T-helper 17 cell (primary cell): ENCODE data around the gene CHI3L2. TPM values are rescaled to one million over a fixed set of nuclear protein-coding genes. Genes with fewer than 3 reads are reported as not detected.

ENCODE experiments used
- ATAC-seq: fragments of 150-1000 bp; cut with Tn5 transposase; 2 replicates; pipeline ENCODE4 v1.10.0; 2021; ENCODE audit warnings: mild to moderate bottlenecking, moderate library complexity
- DNase-seq, 3 donors: peaks; one replicate each; pipeline versions ENCODE4 v3.0.0 to v3.0.0-alpha.2; 2020 to 2021
- H3K9me3 ChIP-seq: one replicate; pipeline ENCODE4 v1.7.0; 2013; ENCODE audit warnings: low read length, mild to moderate bottlenecking; ENCODE audit not compliant: control insufficient read depth, poor library complexity, severe bottlenecking
- H3K27ac Mint-ChIP-seq: one replicate; pipeline ENCODE4 v1.8.0; 2022; ENCODE audit warnings: mild to moderate bottlenecking, moderate library complexity, mixed read lengths
- H3K27me3 Mint-ChIP-seq: one replicate; pipeline ENCODE4 v1.8.0; 2022; ENCODE audit warnings: mixed read lengths
- H3K36me3 Mint-ChIP-seq: one replicate; pipeline ENCODE4 v1.8.0; 2022; ENCODE audit warnings: low read depth, mixed read lengths
- H3K4me1 Mint-ChIP-seq: one replicate; pipeline ENCODE4 v1.8.0; 2022; ENCODE audit warnings: mild to moderate bottlenecking, mixed read lengths
- H3K4me3 Mint-ChIP-seq: one replicate; pipeline ENCODE4 v1.8.0; 2022; ENCODE audit warnings: mild to moderate bottlenecking, moderate library complexity, mixed read lengths
- total RNA-seq, 4 donors: library from RNA in 2 of 4; stranded (reverse) in 2 of 4; gene quantifications; one replicate each; pipeline ENCODE4 v1.2.3 and lab custom pipeline; 2022 to 2026

Gene CHI3L2
- total RNA-seq, 2 donors from 2014 or later = 8.1 to 9.1 TPM

- DNase-seq (no peak), ATAC-seq (no peak)
- H3K27me3 Mint-ChIP-seq = peaks cover 32% of the 10 kb centered on the region
Measured at GRCh38 chr1:111267801-111268508, 40.4 kb downstream of the CHI3L2 start.

GRCh38 chr1:111269825-111270406 is 42.4 kb downstream of the CHI3L2 start:
- DNase-seq = no peak
- no peaks in the 10 kb centered on the region for H3K9me3 ChIP-seq
- Mint-ChIP-seq H3K4me1 (peaks cover 17% of the 10 kb centered on the region), H3K36me3 (peaks cover 2% of the 10 kb centered on the region), H3K4me3 (no peak overlapping the region), H3K27me3 (peaks cover 32% of the 10 kb centered on the region), H3K27ac (no peak overlapping the region)
- no peak for ATAC-seq

More at GRCh38 chr1:111267801-111268508, 40.4 kb downstream of the CHI3L2 start:
- Mint-ChIP-seq H3K36me3 (peaks cover 2% of the 10 kb centered on the region), H3K4me1 (peaks cover 11% of the 10 kb centered on the region), H3K27ac (no peak overlapping the region), H3K4me3 (no peak overlapping the region)
- no peaks in the 10 kb centered on the region for H3K9me3 ChIP-seq

- H3K27me3 Mint-ChIP-seq = peaks cover 32% of the 10 kb centered on the region
- DNase-seq = no peak
- H3K27ac Mint-ChIP-seq = no peak overlapping the region
Measured at GRCh38 chr1:111270771-111271463, 43.4 kb downstream of the CHI3L2 start.

GRCh38 chr1:111271464-111271801 is 43.9 kb downstream of the CHI3L2 start:
- peak overlapping the region; percentile 22 for H3K4me3 Mint-ChIP-seq
- no peaks in the 10 kb centered on the region for H3K9me3 ChIP-seq
- H3K27ac Mint-ChIP-seq = no peak overlapping the region
- peaks cover 4% of the 10 kb centered on the region for H3K36me3 Mint-ChIP-seq
- H3K4me1 Mint-ChIP-seq = peaks cover 23% of the 10 kb centered on the region
- DNase-seq (no peak), ATAC-seq (no peak)
- H3K27me3 Mint-ChIP-seq = peaks cover 32% of the 10 kb centered on the region

More at GRCh38 chr1:111270771-111271463, 43.4 kb downstream of the CHI3L2 start:
- peak overlapping the region; percentile 7 for H3K4me3 Mint-ChIP-seq
- no peaks in the 10 kb centered on the region for H3K9me3 ChIP-seq
- peaks cover 4% of the 10 kb centered on the region for H3K36me3 Mint-ChIP-seq
- peaks cover 23% of the 10 kb centered on the region for H3K4me1 Mint-ChIP-seq
- ATAC-seq = no peak

DNA sequence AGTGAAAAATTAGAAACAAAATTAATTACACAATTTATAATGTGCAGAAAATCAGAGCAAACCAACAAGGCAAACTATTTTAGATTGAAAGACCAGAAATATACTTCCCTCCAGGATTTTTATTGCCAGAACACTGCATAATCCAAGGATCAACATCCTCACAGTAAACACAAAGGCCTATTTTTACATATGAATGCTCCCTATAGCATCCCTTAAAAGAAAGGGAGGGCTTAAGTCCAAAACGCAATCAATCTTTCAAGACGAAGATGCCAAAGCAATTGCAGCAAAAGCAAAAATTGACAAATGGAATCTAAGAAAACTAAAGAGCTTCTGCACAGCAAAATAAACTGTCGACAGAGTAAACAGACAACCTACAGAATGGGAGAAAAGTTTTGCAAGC is 44.6 kb downstream of the CHI3L2 start:
- Mint-ChIP-seq H3K4me1 (peaks cover 23% of the 10 kb centered on the region), H3K27me3 (peaks cover 32% of the 10 kb centered on the region), H3K27ac (no peak overlapping the region), H3K36me3 (peaks cover 4% of the 10 kb centered on the region), H3K4me3 (no peak overlapping the region)
- ATAC-seq (no peak), DNase-seq (no peak)
- no peaks in the 10 kb centered on the region for H3K9me3 ChIP-seq

DNA sequence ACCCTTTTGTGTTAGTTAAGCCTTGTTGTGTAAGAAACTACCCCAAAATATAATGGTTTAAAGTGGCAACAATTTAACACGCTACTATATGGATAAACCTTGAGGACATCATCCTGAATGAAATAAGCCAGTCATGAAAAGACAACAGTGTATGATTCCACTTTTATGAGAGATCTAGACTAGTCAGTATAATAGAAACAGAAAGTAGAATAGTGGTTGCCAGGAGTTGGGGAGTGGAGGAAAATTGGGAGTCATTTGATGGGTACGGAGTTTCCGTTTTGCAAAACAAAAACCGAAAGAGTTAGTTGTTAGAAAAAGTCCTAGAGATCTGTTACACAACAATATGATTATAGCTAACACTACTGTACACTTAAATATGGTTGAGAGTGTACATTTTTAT is 47.1 kb downstream of the CHI3L2 start:
- ATAC-seq = no peak
- H3K4me1 Mint-ChIP-seq = peaks cover 23% of the 10 kb centered on the region
- DNase-seq = no peak
- H3K27me3 Mint-ChIP-seq = peaks cover 28% of the 10 kb centered on the region
- H3K4me3 Mint-ChIP-seq = peak overlapping the region; percentile 39
- peaks cover 4% of the 10 kb centered on the region for H3K36me3 Mint-ChIP-seq
- H3K27ac Mint-ChIP-seq = peak overlapping the region; percentile 2
- H3K9me3 ChIP-seq = no peaks in the 10 kb centered on the region

GRCh38 chr1:111275079-111275478 is 47.6 kb downstream of the CHI3L2 start:
- no peak overlapping the region for H3K4me3 Mint-ChIP-seq
- H3K4me1 Mint-ChIP-seq = peaks cover 23% of the 10 kb centered on the region
- no peaks in the 10 kb centered on the region for H3K9me3 ChIP-seq
- ATAC-seq = no peak
- peak overlapping the region; percentile 2 for H3K27ac Mint-ChIP-seq
- H3K36me3 Mint-ChIP-seq = peaks cover 4% of the 10 kb centered on the region
- peaks cover 25% of the 10 kb centered on the region for H3K27me3 Mint-ChIP-seq
- no peak for DNase-seq

DNA sequence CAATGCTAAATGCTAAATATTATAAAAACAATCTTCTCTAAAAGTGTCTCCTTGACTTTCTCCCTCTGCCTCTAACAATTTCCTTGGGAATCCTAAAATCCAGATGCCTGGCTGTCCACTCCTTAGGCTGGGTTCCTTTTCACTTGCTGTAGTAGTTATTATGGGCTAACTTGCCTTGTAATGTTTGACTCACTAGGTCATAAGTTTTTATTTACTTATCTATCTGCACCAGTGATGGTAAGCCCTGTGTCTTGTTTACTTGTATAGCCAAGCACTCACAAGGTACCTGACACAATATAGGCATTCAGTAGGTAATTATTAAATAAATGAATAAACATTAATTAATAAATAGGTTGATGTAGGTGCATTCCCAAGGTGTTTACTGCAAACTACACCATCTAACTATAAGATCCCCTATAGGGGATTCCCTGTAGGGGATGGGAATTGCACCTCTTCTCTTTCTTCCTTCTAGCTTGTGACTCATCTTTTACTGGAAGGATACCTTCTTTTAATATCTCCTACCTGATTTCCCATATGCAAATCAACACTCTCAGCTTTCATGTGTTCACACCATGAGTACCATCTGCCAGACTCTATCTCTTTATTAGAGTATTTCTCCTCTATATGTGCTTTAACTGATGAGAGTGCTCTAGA is 48.4 kb downstream of the CHI3L2 start:
- no peak overlapping the region for H3K27ac Mint-ChIP-seq
- H3K4me1 Mint-ChIP-seq = peaks cover 20% of the 10 kb centered on the region
- H3K27me3 Mint-ChIP-seq = peaks cover 20% of the 10 kb centered on the region
- H3K9me3 ChIP-seq = no peaks in the 10 kb centered on the region
- no peak for DNase-seq
- ATAC-seq = no peak
- H3K36me3 Mint-ChIP-seq = peaks cover 4% of the 10 kb centered on the region
- H3K4me3 Mint-ChIP-seq = no peak overlapping the region

GRCh38 chr1:111279144-111279543 is 51.6 kb downstream of the CHI3L2 start:
- no peak overlapping the region for H3K4me3 Mint-ChIP-seq
- no peaks in the 10 kb centered on the region for H3K9me3 ChIP-seq
- H3K27ac Mint-ChIP-seq = no peak overlapping the region
- no peaks in the 10 kb centered on the region for H3K27me3 Mint-ChIP-seq
- ATAC-seq = no peak
- peaks cover 12% of the 10 kb centered on the region for H3K4me1 Mint-ChIP-seq
- no peak for DNase-seq
- H3K36me3 Mint-ChIP-seq = peaks cover 2% of the 10 kb centered on the region

GRCh38 chr1:111280267-111280666 is 52.8 kb downstream of the CHI3L2 start:
- Mint-ChIP-seq H3K4me1 (peaks cover 4% of the 10 kb centered on the region), H3K27me3 (no peaks in the 10 kb centered on the region), H3K4me3 (no peak overlapping the region), H3K36me3 (peaks cover 2% of the 10 kb centered on the region), H3K27ac (no peak overlapping the region)
- no peaks in the 10 kb centered on the region for H3K9me3 ChIP-seq
- ATAC-seq (no peak), DNase-seq (no peak)

DNA sequence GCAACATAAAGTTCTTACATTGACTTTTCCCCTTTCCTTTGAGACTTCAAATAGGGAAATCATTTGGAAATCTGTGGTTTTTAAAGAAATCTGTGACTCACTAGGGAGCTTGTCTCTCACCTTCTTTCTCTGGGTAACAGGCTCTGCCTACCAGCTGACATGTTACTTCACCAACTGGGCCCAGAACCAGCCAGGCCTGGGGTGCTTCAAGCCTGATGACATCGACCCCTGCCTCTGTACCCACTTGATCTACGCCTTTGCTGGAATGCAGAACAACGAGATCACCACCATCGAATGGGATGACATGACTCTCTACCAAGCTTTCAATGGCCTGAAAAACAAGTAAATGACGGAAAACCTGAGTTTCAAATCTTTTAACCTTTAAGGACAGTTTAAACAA is 53.9 kb downstream of the CHI3L2 start:
- Mint-ChIP-seq H3K36me3 (no peaks in the 10 kb centered on the region), H3K27ac (no peak overlapping the region), H3K4me1 (no peaks in the 10 kb centered on the region), H3K4me3 (no peak overlapping the region), H3K27me3 (no peaks in the 10 kb centered on the region)
- DNase-seq (no peak), ATAC-seq (no peak)
- no peaks in the 10 kb centered on the region for H3K9me3 ChIP-seq

DNA sequence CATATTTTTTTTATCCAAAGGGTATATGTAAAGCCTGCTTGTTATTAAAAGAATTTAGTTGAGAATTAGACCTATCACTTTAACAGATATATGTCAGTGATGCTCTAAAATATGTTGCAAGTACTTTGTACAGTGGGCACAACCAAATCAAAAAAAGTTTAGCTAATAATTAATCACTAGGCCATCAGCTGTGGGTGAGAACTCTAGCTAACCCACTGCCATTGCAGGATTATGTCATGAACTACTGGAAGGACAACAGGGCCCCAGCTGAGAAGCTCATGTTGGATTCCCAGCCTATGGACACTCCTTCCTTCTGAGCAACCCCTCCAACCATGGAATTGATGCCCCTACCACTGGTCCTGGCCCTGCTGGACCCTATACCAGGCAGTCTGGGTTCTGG is 56.3 kb downstream of the CHI3L2 start:
- ATAC-seq (no peak), DNase-seq (no peak)
- H3K27ac Mint-ChIP-seq = no peak overlapping the region
- no peaks in the 10 kb centered on the region for H3K27me3 Mint-ChIP-seq
- no peak overlapping the region for H3K4me3 Mint-ChIP-seq
- H3K36me3 Mint-ChIP-seq = no peaks in the 10 kb centered on the region
- no peaks in the 10 kb centered on the region for H3K4me1 Mint-ChIP-seq
- H3K9me3 ChIP-seq = no peaks in the 10 kb centered on the region

DNA sequence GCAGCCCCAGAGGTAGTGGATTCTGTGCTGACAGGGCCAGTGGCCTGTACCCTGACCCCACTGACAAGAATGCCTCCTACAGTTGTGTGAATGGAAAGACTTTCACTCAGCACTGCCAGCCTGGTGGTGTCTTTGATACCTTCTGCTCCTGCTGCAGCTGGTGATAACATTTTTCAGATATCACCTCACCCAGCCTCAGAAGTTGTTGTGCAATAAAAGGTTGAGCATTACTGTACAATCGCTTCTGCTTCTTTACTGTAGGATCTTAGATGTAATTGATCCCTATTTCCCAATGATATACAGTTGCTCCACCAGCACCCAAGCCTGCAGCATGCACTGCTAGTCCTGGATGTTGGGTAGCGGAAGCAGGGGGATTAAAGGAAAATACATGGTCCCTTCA is 58.4 kb downstream of the CHI3L2 start:
- Mint-ChIP-seq H3K27me3 (no peaks in the 10 kb centered on the region), H3K4me1 (no peaks in the 10 kb centered on the region), H3K27ac (no peak overlapping the region), H3K36me3 (no peaks in the 10 kb centered on the region), H3K4me3 (no peak overlapping the region)
- ATAC-seq (no peak), DNase-seq (no peak)
- H3K9me3 ChIP-seq = no peaks in the 10 kb centered on the region
